ENCODE results near the gene VAMP5.

Gene VAMP5

GRCh38 chr2:85635011-85635410 is 50.8 kb downstream of the VAMP5 start:
- no peak for TF ChIP-seq CTCF (IDR thresholded peaks at IDR 0.05)
- H3K27ac ChIP-seq, result no peak overlapping the region
- H3K4me1 ChIP-seq, result no peaks in the 10 kb centered on the region
- H2AFZ ChIP-seq, result no peak overlapping the region
- H3K4me3 ChIP-seq (ENCODE audit: low read depth, low read length), result no peak overlapping the region
- no peaks in the 10 kb centered on the region for H3K9me3 ChIP-seq (ENCODE audit: control insufficient read depth, low read length)
- no peak overlapping the region for H3K9ac ChIP-seq
- H3K4me2 ChIP-seq (ENCODE audit: low read length), result no peak overlapping the region
- no peaks in the 10 kb centered on the region for H3K27me3 ChIP-seq (ENCODE audit: control insufficient read depth, insufficient read depth, low read length)
- H3K79me2 ChIP-seq, result peaks cover 7% of the 10 kb centered on the region
- H3K36me3 ChIP-seq (ENCODE audit: control insufficient read depth, insufficient read depth, low read length), result no peaks in the 10 kb centered on the region

DNA sequence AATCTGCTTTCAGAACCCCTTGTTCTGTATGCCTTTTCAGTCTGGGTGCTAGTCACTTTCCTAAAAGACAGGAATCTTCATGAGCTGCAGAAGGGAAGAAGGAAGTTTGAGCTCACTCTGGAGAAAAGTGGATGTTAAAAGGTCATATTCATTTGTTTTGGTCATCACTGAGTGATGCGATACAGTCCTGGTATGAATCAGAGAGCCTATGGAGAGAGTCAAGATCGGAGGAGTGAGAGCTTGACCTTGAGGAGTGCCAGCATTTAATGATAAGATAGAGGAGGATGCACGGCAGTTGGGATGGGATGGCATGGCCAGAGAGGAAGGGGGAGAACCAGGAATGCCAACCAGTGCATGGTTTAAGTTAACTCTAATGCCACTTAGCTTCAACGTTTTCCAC is 51.4 kb downstream of the VAMP5 start:
- H3K9me3 ChIP-seq (ENCODE audit: control insufficient read depth, low read length), result no peaks in the 10 kb centered on the region
- no peak overlapping the region for H3K27ac ChIP-seq
- peaks cover 7% of the 10 kb centered on the region for H3K79me2 ChIP-seq
- H3K4me3 ChIP-seq (ENCODE audit: low read depth, low read length), result no peak overlapping the region
- H3K27me3 ChIP-seq (ENCODE audit: control insufficient read depth, insufficient read depth, low read length), result no peaks in the 10 kb centered on the region
- no peak for TF ChIP-seq CTCF (IDR thresholded peaks at IDR 0.05)
- no peak overlapping the region for H3K4me2 ChIP-seq (ENCODE audit: low read length)
- H3K4me1 ChIP-seq, result no peaks in the 10 kb centered on the region
- no peak overlapping the region for H2AFZ ChIP-seq
- no peaks in the 10 kb centered on the region for H3K36me3 ChIP-seq (ENCODE audit: control insufficient read depth, insufficient read depth, low read length)
- H3K9ac ChIP-seq, result no peak overlapping the region

DNA sequence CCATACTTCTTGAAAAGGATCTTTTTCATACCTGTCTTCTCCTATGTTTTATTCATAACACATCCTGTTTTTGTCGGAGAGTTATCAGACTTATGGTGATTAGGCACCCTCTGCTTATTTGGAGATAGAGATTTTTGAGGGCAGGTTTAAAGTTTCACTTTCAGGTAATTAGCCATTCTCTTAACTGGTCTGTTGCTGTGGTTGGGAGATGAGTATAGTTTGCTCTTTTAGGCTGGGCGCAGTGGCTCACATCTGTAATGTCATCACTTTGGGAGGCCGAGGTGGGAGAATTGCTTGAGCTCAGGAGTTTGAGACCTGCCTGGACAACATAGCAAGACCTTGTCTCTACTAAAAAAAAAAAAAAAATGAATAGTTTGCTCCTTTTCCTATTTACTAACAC is 58.5 kb downstream of the VAMP5 start:
- H2AFZ ChIP-seq, result no peak overlapping the region
- no peak overlapping the region for H3K9ac ChIP-seq
- H3K4me1 ChIP-seq, result no peaks in the 10 kb centered on the region
- TF ChIP-seq CTCF (IDR thresholded peaks at IDR 0.05), result no peak
- no peaks in the 10 kb centered on the region for H3K79me2 ChIP-seq
- no peak overlapping the region for H3K27ac ChIP-seq
- H3K9me3 ChIP-seq (ENCODE audit: control insufficient read depth, low read length), result no peaks in the 10 kb centered on the region
- no peak overlapping the region for H3K4me2 ChIP-seq (ENCODE audit: low read length)
- no peaks in the 10 kb centered on the region for H3K27me3 ChIP-seq (ENCODE audit: control insufficient read depth, insufficient read depth, low read length)
- H3K4me3 ChIP-seq (ENCODE audit: low read depth, low read length), result no peak overlapping the region
- no peaks in the 10 kb centered on the region for H3K36me3 ChIP-seq (ENCODE audit: control insufficient read depth, insufficient read depth, low read length)
